Ishikawa (cell line): ENCODE measurements around the gene TBCC.

Experiments
- CEBPB ChIP-seq: IDR thresholded peaks from 2 replicates; pipeline ENCODE4 v1.6.1; 2012
- CREB1 ChIP-seq: IDR thresholded peaks from 2 replicates; pipeline ENCODE4 v1.6.1; 2012; ENCODE audit warnings: low read depth

- TF ChIP-seq CEBPB (no peak), CREB1 (no peak)
These were observed 35.6 kb upstream of the TBCC start for GRCh38 chr6:42781546-42781795.
